Osteoblast (primary cell): Measurements from ENCODE around the gene CCND1. TPM values are rescaled to one million over a fixed set of nuclear protein-coding genes. Genes with fewer than 3 reads are reported as not detected.

Experiments
- DNase-seq: peaks from one replicate; pipeline ENCODE4 v3.0.0; 2011; ENCODE audit warnings: low spot score, mixed read lengths; ENCODE audit not compliant: insufficient read length; ENCODE audit errors: missing footprints
- H2AFZ ChIP-seq: 2 replicates; pipeline ENCODE4 v1.6.0; 2011; ENCODE audit warnings: mild to moderate bottlenecking, low read length
- H3K27ac ChIP-seq: 2 replicates; pipeline ENCODE4 v1.5.1; 2011; ENCODE audit warnings: mild to moderate bottlenecking, low read depth, low read length, moderate library complexity
- H3K27me3 ChIP-seq: 2 replicates; pipeline ENCODE4 v1.6.0; 2012; ENCODE audit warnings: mild to moderate bottlenecking, control low read depth, inconsistent platforms, low read length, moderate library complexity; ENCODE audit not compliant: insufficient read depth
- H3K36me3 ChIP-seq: 2 replicates; pipeline ENCODE4 v1.5.1; 2011; ENCODE audit warnings: mild to moderate bottlenecking, low read length, control low read depth, moderate library complexity; ENCODE audit not compliant: insufficient read depth
- H3K4me1 ChIP-seq: 2 replicates; pipeline ENCODE4 v1.5.1; 2011; ENCODE audit warnings: mild to moderate bottlenecking, low read length, control low read depth, moderate library complexity; ENCODE audit not compliant: insufficient read depth
- H3K4me2 ChIP-seq: 2 replicates; pipeline ENCODE4 v1.6.0; 2011; ENCODE audit warnings: mild to moderate bottlenecking, low read length; ENCODE audit not compliant: insufficient read depth
- H3K4me3 ChIP-seq: fragments of 200-600 bp; sonication (generic); 3 replicates; pipeline ENCODE4 v1.5.1; 2012; ENCODE audit warnings: mild to moderate bottlenecking, low read length, inconsistent platforms; ENCODE audit not compliant: insufficient read depth
- H3K79me2 ChIP-seq: 2 replicates; pipeline ENCODE4 v1.6.0; 2012; ENCODE audit warnings: mild to moderate bottlenecking, low read length, control low read depth, inconsistent platforms; ENCODE audit not compliant: insufficient read depth
- H3K9me3 ChIP-seq: 2 replicates; pipeline ENCODE4 v1.5.1; 2011; ENCODE audit warnings: low read depth, low read length, control low read depth
- H4K20me1 ChIP-seq: 2 replicates; pipeline ENCODE4 v1.6.0; 2012; ENCODE audit warnings: mild to moderate bottlenecking, low read length, control low read depth; ENCODE audit not compliant: insufficient read depth
- CTCF ChIP-seq: IDR thresholded peaks from 2 replicates; pipeline ENCODE4 v1.5.1; 2011; ENCODE audit warnings: mild to moderate bottlenecking, low read depth, low read length, moderate library complexity; ENCODE audit errors: extremely low read depth
- total RNA-seq: library from RNA; depleted of rRNA; stranded (reverse); fragments of >200 nt; gene quantifications from 2 replicates; pipeline ENCODE4 v1.2.3, GENCODE V29; 2012

CCND1 gene
- total RNA-seq, 1 donor = 187 TPM

GRCh38 chr11:69661413-69661715 is 20.4 kb downstream of the CCND1 start:
- no peak overlapping the region for H3K27ac ChIP-seq
- no peaks in the 10 kb centered on the region for H3K27me3 ChIP-seq
- no peaks in the 10 kb centered on the region for H3K79me2 ChIP-seq
- no peak overlapping the region for H3K4me3 ChIP-seq
- no peak overlapping the region for H2AFZ ChIP-seq
- peaks cover 12% of the 10 kb centered on the region for H4K20me1 ChIP-seq
- TF ChIP-seq CTCF = no peak
- H3K4me2 ChIP-seq = no peak overlapping the region
- H3K9me3 ChIP-seq = no peaks in the 10 kb centered on the region
- H3K36me3 ChIP-seq = peaks cover 9% of the 10 kb centered on the region
- peaks cover 10% of the 10 kb centered on the region for H3K4me1 ChIP-seq
- DNase-seq = peak; percentile 23

- Histone ChIP-seq H2AFZ (no peak overlapping the region), H3K4me2 (peak overlapping the region; percentile 43), H3K4me1 (peaks cover 10% of the 10 kb centered on the region), H3K27me3 (no peaks in the 10 kb centered on the region), H3K4me3 (no peak overlapping the region), H3K79me2 (peaks cover 1% of the 10 kb centered on the region), H3K36me3 (peaks cover 15% of the 10 kb centered on the region), H3K27ac (peak overlapping the region; percentile 51), H4K20me1 (peaks cover 12% of the 10 kb centered on the region), H3K9me3 (no peaks in the 10 kb centered on the region)
- peak; percentile 98 for DNase-seq
- peak; percentile 37 for TF ChIP-seq CTCF
Observed at GRCh38 chr11:69662021-69662698, 21.2 kb downstream of the CCND1 start.

GRCh38 chr11:69662806-69663205 is 21.9 kb downstream of the CCND1 start:
- TF ChIP-seq CTCF = no peak
- peaks cover 12% of the 10 kb centered on the region for H4K20me1 ChIP-seq
- no peaks in the 10 kb centered on the region for H3K27me3 ChIP-seq
- DNase-seq = peak; percentile 76
- H3K4me2 ChIP-seq = peak overlapping the region; percentile 43
- H3K4me1 ChIP-seq = peaks cover 10% of the 10 kb centered on the region
- peaks cover 4% of the 10 kb centered on the region for H3K79me2 ChIP-seq
- H3K9me3 ChIP-seq = no peaks in the 10 kb centered on the region
- H3K36me3 ChIP-seq = peaks cover 18% of the 10 kb centered on the region
- no peak overlapping the region for H3K4me3 ChIP-seq
- peak overlapping the region; percentile 51 for H3K27ac ChIP-seq
- no peak overlapping the region for H2AFZ ChIP-seq

- no peak for TF ChIP-seq CTCF
- Histone ChIP-seq H3K4me3 (no peak overlapping the region), H3K4me1 (peaks cover 10% of the 10 kb centered on the region), H2AFZ (no peak overlapping the region), H3K27ac (no peak overlapping the region), H3K79me2 (peaks cover 9% of the 10 kb centered on the region), H3K9me3 (no peaks in the 10 kb centered on the region), H4K20me1 (peaks cover 12% of the 10 kb centered on the region), H3K4me2 (no peak overlapping the region), H3K36me3 (peaks cover 18% of the 10 kb centered on the region), H3K27me3 (no peaks in the 10 kb centered on the region)
- DNase-seq = peak; percentile 81
Observed at GRCh38 chr11:69663326-69663725, 22.4 kb downstream of the CCND1 start.
